Breast epithelium (tissue), 4 donors: ENCODE results near the gene TINAG. TPM values are rescaled to one million over a fixed set of nuclear protein-coding genes. Genes with fewer than 3 reads are reported as not detected.

Source experiments
- DNase-seq, 2 donors: peaks; one replicate each; pipeline ENCODE4 v3.0.0-alpha.2; 2019; ENCODE audit warnings: low spot score in 2 of 2
- H3K27ac ChIP-seq, 2 donors: fragments of 200-600 bp; sonication (generic) in 1 of 2; one replicate each; pipeline ENCODE4 v1.5.1; 2016 to 2019; ENCODE audit warnings: mild to moderate bottlenecking in 1 of 2
- H3K27me3 ChIP-seq, 2 donors: fragments of 200-600 bp; sonication (generic) in 1 of 2; one replicate each; pipeline versions ENCODE4 v1.5.1 to v1.6.0; 2017 to 2019; ENCODE audit warnings: control low read depth in 1 of 2, mild to moderate bottlenecking in 1 of 2
- H3K36me3 ChIP-seq: fragments of 200-600 bp; one replicate; pipeline ENCODE4 v1.5.1; 2019
- H3K4me1 ChIP-seq, 2 donors: fragments of 200-600 bp; sonication (generic); one replicate each; pipeline ENCODE4 v1.5.1; 2016 to 2019; ENCODE audit warnings: control low read depth in 1 of 2
- H3K4me3 ChIP-seq, 3 donors: fragments of 200-600 bp; sonication (generic); 1 replicate in 2 of 3; 2 replicates in 1 of 3; pipeline ENCODE4 v1.5.1; 2016 to 2019; ENCODE audit warnings: mild to moderate bottlenecking in 3 of 3, moderate library complexity in 2 of 3
- H3K9me3 ChIP-seq, 2 donors: fragments of 200-600 bp; sonication (generic) in 1 of 2; one replicate each; pipeline ENCODE4 v1.5.1; 2016 to 2019; ENCODE audit warnings: control low read depth in 1 of 2
- CTCF ChIP-seq, 3 donors: fragments of 450-650 bp; IDR thresholded peaks; one replicate each; pipeline ENCODE4 v1.5.1; 2016 to 2017; ENCODE audit warnings: antibody characterized with exemption in 3 of 3, mild to moderate bottlenecking in 3 of 3, moderate library complexity in 3 of 3
- POLR2A ChIP-seq: fragments of 450-650 bp; IDR thresholded peaks from one replicate; pipeline ENCODE4 v1.6.1; 2016; ENCODE audit warnings: antibody characterized with exemption, mild to moderate bottlenecking, moderate library complexity
- POLR2AphosphoS5 ChIP-seq, 3 donors: sonication (generic); formaldehyde crosslinking; IDR thresholded peaks; one replicate each; pipeline ENCODE4 v1.6.1; 2017; ENCODE audit warnings: antibody characterized with exemption in 3 of 3
- intact Hi-C: fragments of 100-400 bp; cut with DNase I; formaldehyde crosslinking; loops from one replicate; pipeline ENCODE4 v1.15.1; 2023; ENCODE audit warnings: low total_unique reads
- total RNA-seq, 3 donors: library from RNA; depleted of rRNA; stranded (reverse); fragments of >200 nt; gene quantifications; one replicate each; pipeline ENCODE4 v1.1.0, GENCODE V29; 2016

Gene TINAG
- not detected for total RNA-seq

GRCh38 chr6:54308289-54308985, at the start of gene TINAG:
TINAG (plus strand) TSS chr6:54308441; CDS start chr6:54308551, 110 bp downstream.
- Histone ChIP-seq H3K36me3 (no peaks in the 10 kb centered on the region), H3K4me1 (no peaks in the 10 kb centered on the region), H3K27ac (no peak within 1 kb of the TSS), H3K27me3 (no peaks in the 10 kb centered on the region), H3K4me3 (no peak within 1 kb of the TSS), H3K9me3 (no peaks in the 10 kb centered on the region)
- intact Hi-C loops = no loop called here
- TF ChIP-seq CTCF (IDR thresholded peaks at IDR 0.05) (no peak), POLR2A (no peak), POLR2AphosphoS5 (IDR thresholded peaks at IDR 0.05) (no peak)
- DNase-seq = no peak

- Histone ChIP-seq H3K4me1 (no peaks in the 10 kb centered on the region), H3K4me3 (no peak overlapping the region), H3K9me3 (no peaks in the 10 kb centered on the region), H3K36me3 (no peaks in the 10 kb centered on the region), H3K27ac (no peak overlapping the region), H3K27me3 (no peaks in the 10 kb centered on the region)
- TF ChIP-seq POLR2A (no peak), POLR2AphosphoS5 (IDR thresholded peaks at IDR 0.05) (no peak), CTCF (IDR thresholded peaks at IDR 0.05) (no peak)
- no peak for DNase-seq
- intact Hi-C loops = no loop called here
Measured at GRCh38 chr6:54260025-54260424, 48.2 kb upstream of the TINAG start.

- TF ChIP-seq POLR2AphosphoS5 (IDR thresholded peaks at IDR 0.05) = no peak
- TF ChIP-seq CTCF (IDR thresholded peaks at IDR 0.05) = no peak
- TF ChIP-seq POLR2A = no peak
- no peaks in the 10 kb centered on the region for H3K4me1 ChIP-seq
- no peaks in the 10 kb centered on the region for H3K9me3 ChIP-seq
- no peak overlapping the region for H3K27ac ChIP-seq
- intact Hi-C loops = no loop called here
- no peaks in the 10 kb centered on the region for H3K27me3 ChIP-seq
- no peak for DNase-seq
- H3K36me3 ChIP-seq = no peaks in the 10 kb centered on the region
- H3K4me3 ChIP-seq = no peak overlapping the region
Measured at GRCh38 chr6:54262499-54262898, 45.7 kb upstream of the TINAG start.

- no peak for DNase-seq
- Histone ChIP-seq H3K27me3 (no peaks in the 10 kb centered on the region), H3K36me3 (no peaks in the 10 kb centered on the region), H3K4me1 (no peaks in the 10 kb centered on the region), H3K9me3 (no peaks in the 10 kb centered on the region), H3K4me3 (no peak overlapping the region), H3K27ac (no peak overlapping the region)
- intact Hi-C loops = no loop called here
- TF ChIP-seq POLR2A (no peak), CTCF (IDR thresholded peaks at IDR 0.05) (no peak), POLR2AphosphoS5 (IDR thresholded peaks at IDR 0.05) (no peak)
Measured at GRCh38 chr6:54262971-54263370, 45.3 kb upstream of the TINAG start.

- no peaks in the 10 kb centered on the region for H3K27me3 ChIP-seq
- no peak overlapping the region for H3K27ac ChIP-seq
- intact Hi-C loops = no loop called here
- TF ChIP-seq POLR2A (no peak), POLR2AphosphoS5 (IDR thresholded peaks at IDR 0.05) (no peak), CTCF (IDR thresholded peaks at IDR 0.05) (no peak)
- H3K4me1 ChIP-seq = no peaks in the 10 kb centered on the region
- no peaks in the 10 kb centered on the region for H3K36me3 ChIP-seq
- DNase-seq = no peak
- no peaks in the 10 kb centered on the region for H3K9me3 ChIP-seq
- H3K4me3 ChIP-seq = no peak overlapping the region
Measured at GRCh38 chr6:54264581-54265272, 43.5 kb upstream of the TINAG start.
